Peyer's patch (tissue), 4 donors: ENCODE data around the gene CLEC2L.

ENCODE experiments used
- CTCF ChIP-seq, 6 experiments: fragments of 450-650 bp in 4 of 6; fragments of 200-600 bp in 2 of 6; sonication (generic) in 1 of 6; IDR thresholded peaks; one replicate each; pipeline ENCODE4 v1.5.1; 2017 to 2019; ENCODE audit warnings: antibody characterized with exemption in 6 of 6, mild to moderate bottlenecking in 3 of 6, moderate library complexity in 1 of 6
- POLR2A ChIP-seq, 2 donors: fragments of 450-650 bp; IDR thresholded peaks; one replicate each; pipeline ENCODE4 v1.5.1; 2017; ENCODE audit warnings: antibody characterized with exemption in 2 of 2, mild to moderate bottlenecking in 2 of 2, moderate library complexity in 2 of 2

- TF ChIP-seq CTCF (IDR thresholded peaks at IDR 0.05) = no peak
- TF ChIP-seq POLR2A (IDR thresholded peaks at IDR 0.05) = no peak
Observed at GRCh38 chr7:139567647-139568345, 44.3 kb downstream of the CLEC2L start.
